BE2C (cell line): Measurements from ENCODE around the gene ZGPAT.

ENCODE experiments used
- DNase-seq: peaks from one replicate; pipeline ENCODE4 v3.0.0-alpha.2; 2020
- H3K27me3 ChIP-seq: fragments of 250-450 bp; sonication (Bioruptor Pico); 2 replicates; pipeline ENCODE4 v1.5.1; 2020; ENCODE audit warnings: mild to moderate bottlenecking
- H3K36me3 ChIP-seq: fragments of 250-450 bp; sonication (Bioruptor Pico); 2 replicates; pipeline ENCODE4 v1.5.1; 2020; ENCODE audit warnings: mild to moderate bottlenecking
- H3K4me1 ChIP-seq: fragments of 250-450 bp; sonication (Bioruptor Pico); 2 replicates; pipeline ENCODE4 v1.5.1; 2020
- H3K4me3 ChIP-seq: 2 replicates; pipeline ENCODE4 v1.5.1; 2011; ENCODE audit warnings: low read depth, low read length
- H3K9me3 ChIP-seq: fragments of 250-450 bp; sonication (Bioruptor Pico); 2 replicates; pipeline ENCODE4 v1.5.1; 2020
- CTCF ChIP-seq: IDR thresholded peaks from 2 replicates; pipeline ENCODE4 v1.5.1; 2012; ENCODE audit warnings: mild to moderate bottlenecking, low read depth, low read length

ZGPAT gene

GRCh38 chr20:63699466-63700198 is 8.2 kb upstream of the ZGPAT start:
- H3K4me1 ChIP-seq: peaks cover 44% of the 10 kb centered on the region
- no peak for TF ChIP-seq CTCF
- peaks cover 3% of the 10 kb centered on the region; the same call in 1 of the 2 replicates for H3K36me3 ChIP-seq
- H3K27me3 ChIP-seq: no peaks in the 10 kb centered on the region
- H3K4me3 ChIP-seq: no peak overlapping the region
- peak; percentile 37 for DNase-seq
- H3K9me3 ChIP-seq: no peaks in the 10 kb centered on the region

GRCh38 chr20:63700199-63701050 is 7.4 kb upstream of the ZGPAT start:
- Histone ChIP-seq H3K4me3 (no peak overlapping the region), H3K9me3 (no peaks in the 10 kb centered on the region), H3K36me3 (peaks cover 11% of the 10 kb centered on the region), H3K27me3 (no peaks in the 10 kb centered on the region), H3K4me1 (peaks cover 44% of the 10 kb centered on the region)
- peak; percentile 33 for DNase-seq
- no peak for TF ChIP-seq CTCF

- Histone ChIP-seq H3K27me3 (no peaks in the 10 kb centered on the region), H3K4me1 (peaks cover 44% of the 10 kb centered on the region), H3K9me3 (no peaks in the 10 kb centered on the region), H3K4me3 (no peak overlapping the region), H3K36me3 (peaks cover 16% of the 10 kb centered on the region)
- DNase-seq: no peak
- TF ChIP-seq CTCF: no peak
Observed at GRCh38 chr20:63701051-63701328, 6.8 kb upstream of the ZGPAT start.

- Histone ChIP-seq H3K9me3 (no peaks in the 10 kb centered on the region), H3K27me3 (no peaks in the 10 kb centered on the region), H3K36me3 (peaks cover 21% of the 10 kb centered on the region), H3K4me3 (no peak overlapping the region), H3K4me1 (peaks cover 43% of the 10 kb centered on the region)
- TF ChIP-seq CTCF: no peak
- peak; percentile 22 for DNase-seq
Observed at GRCh38 chr20:63701329-63702035, 6.4 kb upstream of the ZGPAT start.

GRCh38 chr20:63702036-63702665 is 5.7 kb upstream of the ZGPAT start:
- Histone ChIP-seq H3K9me3 (no peaks in the 10 kb centered on the region), H3K27me3 (no peaks in the 10 kb centered on the region), H3K4me3 (no peak overlapping the region), H3K36me3 (peaks cover 25% of the 10 kb centered on the region), H3K4me1 (peaks cover 38% of the 10 kb centered on the region)
- peak; percentile 30 for DNase-seq
- no peak for TF ChIP-seq CTCF
